Ovary (tissue), 9 donors: ENCODE results near the gene GPR183. TPM values are rescaled to one million over a fixed set of nuclear protein-coding genes. Genes with fewer than 3 reads are reported as not detected.

Experiments
- DNase-seq, 5 donors: peaks; one replicate each; pipeline ENCODE4 v3.0.0-alpha.2; 2019 to 2020
- H3K27ac ChIP-seq, 2 donors: fragments of 200-600 bp; one replicate each; pipeline versions ENCODE4 v1.5.1 to v1.8.0; 2019 to 2022
- H3K27me3 ChIP-seq: fragments of 200-600 bp; one replicate; pipeline ENCODE4 v1.8.0; 2022
- H3K36me3 ChIP-seq: fragments of 200-600 bp; sonication (generic); one replicate; pipeline ENCODE4 v1.5.1; 2019
- H3K4me1 ChIP-seq: one replicate; pipeline ENCODE4 v1.8.1; 2013; ENCODE audit warnings: mild to moderate bottlenecking, moderate library complexity; ENCODE audit not compliant: insufficient read depth
- H3K4me3 ChIP-seq: fragments of 200-600 bp; sonication (generic); one replicate; pipeline ENCODE4 v1.5.1; 2017
- H3K9me3 ChIP-seq, 2 donors: fragments of 200-600 bp in 1 of 2; sonication (generic) in 1 of 2; one replicate each; pipeline versions ENCODE4 v1.5.1 to v1.8.1; 2013 to 2019; ENCODE audit warnings: mild to moderate bottlenecking in 1 of 2, moderate library complexity in 1 of 2
- CTCF ChIP-seq, 3 donors: fragments of 450-650 bp in 2 of 3; fragments of 200-600 bp in 1 of 3; IDR thresholded peaks; one replicate each; pipeline versions ENCODE4 v1.5.1 to v1.8.0; 2016 to 2022; ENCODE audit warnings: antibody characterized with exemption in 3 of 3, mild to moderate bottlenecking in 1 of 3
- EP300 ChIP-seq: sonication (generic); formaldehyde crosslinking; IDR thresholded peaks from one replicate; pipeline ENCODE4 v1.6.1; 2017; ENCODE audit warnings: antibody characterized with exemption
- POLR2A ChIP-seq: fragments of 450-650 bp; IDR thresholded peaks from one replicate; pipeline ENCODE4 v1.6.1; 2017; ENCODE audit warnings: antibody characterized with exemption, mild to moderate bottlenecking, moderate library complexity
- WGBS, 3 donors: extraction: QIAGEN DNeasy Blood & Tissue Kit in 1 of 3; methylation state at CpG; one replicate each; pipeline versions ENCODE4 v1.1.5 to v1.1.7; 2013 to 2017; 5-methylcytosine and 5-hydroxymethylcytosine counted together
- intact Hi-C, 4 donors: fragments of 100-400 bp; cut with DNase I; formaldehyde crosslinking; loops; one replicate each; pipeline versions ENCODE4 v1.11.0 to v1.15.1; 2022 to 2023
- polyA plus RNA-seq, 2 donors: library from polyadenylated mRNA; stranded (reverse); fragments of 200-250 nt in 1 of 2; fragments of 350-450 nt in 1 of 2; fragmentation: Illumina TruSeq in 1 of 2; extraction: RNeasy Lipid Tissue Mini Kit (QIAGEN cat#74804) in 1 of 2; gene quantifications; one replicate each; pipeline ENCODE4 v1.2.3, GENCODE V29; 2013 to 2014
- total RNA-seq, 7 donors: library from RNA; depleted of rRNA in 2 of 7; stranded (reverse); fragments of >200 nt in 2 of 7; fragmentation: NEBNext Ultra II Directional in 3 of 7; extraction: Animal tissue kit (Norgen Biotek cat#: 25700) in 3 of 7; gene quantifications; one replicate each; pipeline versions ENCODE4 v1.1.0 to v1.2.4, GENCODE V29; 2016 to 2023
- donor health status: DM: no; HTN: no; CAD: no; lungs with moderate emphysema.
- donor health status: DM: no; HTN: no; CAD: no.
- donor health status: Bipolar disorder and iron deficiency.
- donor health status: DM: yes; HTN: yes; CAD: no.
- donor health status: DM: no; HTN: no; CAD: no.
- donor health status: DM: yes; HTN: yes; CAD: no.

GPR183 gene
- total and polyA plus RNA-seq, 9 donors: 2.4 to 14.6 (median 5.5) TPM

- Histone ChIP-seq H3K27me3 (no peaks in the 10 kb centered on the region), H3K36me3 (no peaks in the 10 kb centered on the region), H3K27ac (no peak overlapping the region), H3K4me3 (no peak overlapping the region), H3K9me3 (no peaks in the 10 kb centered on the region), H3K4me1 (no peaks in the 10 kb centered on the region)
- intact Hi-C loops: no loop called here
- 94 to 97% (median 96%) methylated on average over 4 of the region's 4 CpGs for WGBS, 3 donors
- no peak for TF ChIP-seq POLR2A
- no peak for TF ChIP-seq EP300
- TF ChIP-seq CTCF (IDR thresholded peaks at IDR 0.05): no peak
- DNase-seq: no peak
Observed at GRCh38 chr13:99299256-99299919, 7.8 kb downstream of the GPR183 start.

DNA sequence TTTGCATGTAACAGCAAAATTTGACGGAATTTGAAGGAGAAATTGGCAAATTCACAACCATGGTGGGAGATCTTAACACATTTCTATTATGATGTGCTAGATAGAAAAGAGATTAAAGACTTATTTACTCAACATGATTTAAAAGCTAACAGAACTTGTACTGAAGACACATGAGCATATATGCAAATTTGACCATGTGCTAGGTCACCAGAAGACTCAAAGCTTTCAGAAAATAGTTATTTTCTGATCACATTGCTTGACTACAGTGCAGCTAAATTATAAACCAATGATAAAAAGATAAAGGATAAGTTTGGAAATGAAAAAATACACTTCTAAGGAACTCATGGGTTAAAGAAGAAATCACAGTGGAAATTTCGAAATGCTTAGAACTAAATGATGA, 9.1 kb downstream of the GPR183 start:
- Histone ChIP-seq H3K27ac (no peak overlapping the region), H3K4me1 (no peaks in the 10 kb centered on the region), H3K4me3 (no peak overlapping the region), H3K9me3 (no peaks in the 10 kb centered on the region), H3K27me3 (no peaks in the 10 kb centered on the region), H3K36me3 (no peaks in the 10 kb centered on the region)
- intact Hi-C loops: no loop called here
- 93 to 98% (median 96%) methylated on average over 2 of the region's 2 CpGs for WGBS, 3 donors
- no peak for DNase-seq
- TF ChIP-seq CTCF (IDR thresholded peaks at IDR 0.05) (no peak), EP300 (no peak), POLR2A (no peak)

GRCh38 chr13:99297331-99297730, 9.9 kb downstream of the GPR183 start:
- Histone ChIP-seq H3K27me3 (no peaks in the 10 kb centered on the region), H3K9me3 (no peaks in the 10 kb centered on the region), H3K4me1 (no peaks in the 10 kb centered on the region), H3K27ac (no peak overlapping the region), H3K4me3 (no peak overlapping the region), H3K36me3 (no peaks in the 10 kb centered on the region)
- intact Hi-C loops: no loop called here
- no peak for DNase-seq
- no peak for TF ChIP-seq EP300
- no peak for TF ChIP-seq CTCF (IDR thresholded peaks at IDR 0.05)
- TF ChIP-seq POLR2A: no peak

DNA sequence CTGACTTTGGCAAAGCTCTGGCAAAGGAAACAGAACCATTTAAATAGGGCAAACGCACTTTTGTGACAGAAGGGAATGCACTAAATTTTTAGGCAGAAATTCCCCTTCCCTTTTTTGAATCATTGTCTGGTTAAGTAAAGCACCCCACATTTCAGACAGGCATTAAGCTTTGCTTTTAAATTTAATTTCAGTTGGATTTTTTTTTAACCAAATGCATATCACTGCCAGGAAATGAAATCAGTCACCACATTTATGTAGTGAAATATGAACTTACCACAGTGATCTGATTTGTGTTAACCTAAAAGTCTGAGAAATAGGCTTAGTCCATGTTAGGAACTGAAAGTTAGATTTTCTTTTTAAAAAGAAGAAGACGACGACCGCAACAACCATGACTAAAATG, 10.8 kb downstream of the GPR183 start:
- WGBS, 3 donors: 88 to 93% (median 92%) methylated on average over 4 of the region's 4 CpGs
- Histone ChIP-seq H3K36me3 (no peaks in the 10 kb centered on the region), H3K9me3 (no peaks in the 10 kb centered on the region), H3K4me3 (no peak overlapping the region), H3K27me3 (no peaks in the 10 kb centered on the region), H3K27ac (no peak overlapping the region), H3K4me1 (no peaks in the 10 kb centered on the region)
- no peak for DNase-seq
- intact Hi-C loops: no loop called here
- TF ChIP-seq POLR2A (no peak), EP300 (no peak), CTCF (IDR thresholded peaks at IDR 0.05) (no peak)
